Measurements from ENCODE around the gene MYBL2. TPM values are rescaled to one million over a fixed set of nuclear protein-coding genes. Genes with fewer than 3 reads are reported as not detected.

MYBL2 gene
- total RNA-seq, 2 experiments from 2014 or later, result 106 to 110 TPM

DNA sequence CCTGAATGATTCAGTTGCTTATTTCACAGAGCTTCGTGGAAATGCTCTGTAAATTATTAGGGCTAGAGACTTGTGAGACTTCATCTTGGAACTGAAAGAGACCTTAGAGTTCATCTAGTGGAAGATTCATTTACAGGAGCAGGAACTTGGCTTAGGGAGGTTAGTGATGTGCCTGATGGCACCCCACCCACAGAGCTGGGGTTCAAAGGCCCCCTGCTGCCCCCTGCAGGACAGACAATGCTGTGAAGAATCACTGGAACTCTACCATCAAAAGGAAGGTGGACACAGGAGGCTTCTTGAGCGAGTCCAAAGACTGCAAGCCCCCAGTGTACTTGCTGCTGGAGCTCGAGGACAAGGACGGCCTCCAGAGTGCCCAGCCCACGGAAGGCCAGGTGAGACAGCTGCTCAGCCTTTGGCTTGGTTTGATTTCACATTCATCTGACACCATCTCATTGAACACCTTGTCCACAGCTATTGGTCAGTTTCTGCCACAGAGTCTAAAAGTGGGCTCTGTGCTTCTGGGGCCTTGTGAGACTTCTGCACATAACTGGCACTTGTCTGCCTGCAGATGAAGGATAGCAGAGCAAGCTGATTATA is 25.1 kb downstream of the MYBL2 start:
- peak; percentile 71 for DNase-seq
- Mint-ChIP-seq H3K27me3 (no peaks in the 10 kb centered on the region), H3K36me3 (ENCODE audit: low read depth) (peaks cover 21% of the 10 kb centered on the region), H3K4me3 (no peak overlapping the region), H3K4me1 (peaks cover 3% of the 10 kb centered on the region), H3K9me3 (no peaks in the 10 kb centered on the region), H3K27ac (no peak overlapping the region)
- POLR2A ChIA-PET, result no interaction called here
- CTCF ChIA-PET, result interaction anchor here (0.5 to 1.7 kb wide), 10 partner anchors 13 to 391 kb away, joined by 3 to 5 read pairs (median 3); no protein-coding TSS in a partner anchor

DNA sequence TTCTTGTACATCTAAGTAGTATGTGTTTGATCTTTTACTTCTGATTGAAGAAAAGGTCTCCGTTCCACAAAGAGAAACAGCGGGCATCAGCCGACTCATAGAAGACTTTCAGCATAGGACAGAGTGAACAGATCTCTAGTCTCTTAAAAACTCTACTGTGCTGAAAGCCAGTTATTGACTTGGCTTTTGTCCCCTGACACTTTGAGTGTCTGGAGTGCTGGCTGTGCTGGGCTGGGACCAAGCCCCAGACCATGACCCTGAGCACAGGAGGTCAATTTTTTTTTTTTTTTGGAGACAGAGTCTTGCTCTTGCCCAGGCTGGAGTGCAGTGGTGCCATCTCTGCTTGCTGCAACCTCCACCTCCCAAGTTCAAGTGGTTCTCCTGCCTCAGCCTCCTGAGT is 27.8 kb downstream of the MYBL2 start:
- Mint-ChIP-seq H3K4me3 (no peak overlapping the region), H3K36me3 (ENCODE audit: low read depth) (peaks cover 17% of the 10 kb centered on the region), H3K9me3 (no peaks in the 10 kb centered on the region), H3K27ac (no peak overlapping the region), H3K4me1 (peaks cover 3% of the 10 kb centered on the region), H3K27me3 (no peaks in the 10 kb centered on the region)
- DNase-seq, result no peak
- ChIA-PET CTCF (no interaction called here), POLR2A (no interaction called here)

DNA sequence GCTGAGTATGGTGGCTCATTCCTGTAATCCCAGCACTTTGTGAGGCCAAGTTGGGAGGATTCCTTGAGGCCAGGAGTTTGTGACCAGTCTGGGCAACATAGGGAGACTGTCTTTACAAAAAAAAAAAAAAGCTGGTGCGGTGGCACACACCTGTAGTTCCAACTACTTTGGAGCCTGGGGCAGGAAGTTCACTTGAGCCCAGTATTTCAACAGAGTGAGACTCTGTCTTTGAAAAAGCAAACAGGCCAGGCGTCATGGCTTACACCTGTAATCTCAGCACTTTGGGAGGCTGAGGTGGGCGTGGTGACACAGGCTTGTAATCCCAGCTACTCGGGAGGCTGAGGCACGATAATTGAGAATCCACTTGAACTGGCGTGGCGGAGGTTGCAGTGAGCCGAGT is 28.7 kb downstream of the MYBL2 start:
- Mint-ChIP-seq H3K4me3 (no peak overlapping the region), H3K36me3 (ENCODE audit: low read depth) (peaks cover 23% of the 10 kb centered on the region), H3K27me3 (no peaks in the 10 kb centered on the region), H3K9me3 (no peaks in the 10 kb centered on the region), H3K4me1 (peaks cover 10% of the 10 kb centered on the region), H3K27ac (no peak overlapping the region)
- no peak for DNase-seq
- CTCF ChIA-PET, result no interaction called here
- POLR2A ChIA-PET, result no interaction called here

DNA sequence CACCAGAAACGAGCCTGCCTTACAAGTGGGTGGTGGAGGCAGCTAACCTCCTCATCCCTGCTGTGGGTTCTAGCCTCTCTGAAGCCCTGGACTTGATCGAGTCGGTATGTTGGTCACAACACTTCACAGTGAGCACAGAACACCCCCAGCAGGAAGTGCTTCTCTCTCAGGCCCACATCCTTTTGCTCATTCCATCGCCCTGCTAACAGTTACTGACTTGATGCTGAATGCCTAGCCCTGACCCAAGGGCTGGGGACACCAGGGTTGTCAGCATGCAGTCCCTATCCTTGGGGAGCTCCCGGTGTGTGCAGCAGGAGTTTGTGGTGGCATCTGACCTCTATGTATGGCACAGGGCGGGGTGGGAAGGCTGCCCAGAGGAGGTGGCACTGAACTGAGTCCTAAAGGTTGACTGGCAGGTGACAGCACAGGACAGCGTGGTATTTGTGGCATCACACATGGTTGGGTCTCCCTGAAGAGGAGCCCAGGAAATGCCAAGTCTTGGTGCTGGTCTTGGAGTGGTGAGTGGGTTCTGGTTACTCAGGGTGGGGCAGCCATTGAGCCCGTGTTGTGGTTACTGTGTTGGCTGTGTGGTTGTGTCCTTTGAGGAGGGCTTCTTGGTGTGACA is 33.1 kb downstream of the MYBL2 start:
- no peaks in the 10 kb centered on the region for H3K27me3 Mint-ChIP-seq
- no peaks in the 10 kb centered on the region for H3K9me3 Mint-ChIP-seq
- H3K27ac Mint-ChIP-seq, result peak overlapping the region; percentile 70
- DNase-seq, result no peak
- H3K36me3 Mint-ChIP-seq (ENCODE audit: low read depth), result peaks cover 34% of the 10 kb centered on the region
- peaks cover 7% of the 10 kb centered on the region for H3K4me1 Mint-ChIP-seq
- ChIA-PET POLR2A (no interaction called here), CTCF (interaction anchor here (0.7 kb wide), 1 partner anchor 18 kb away, joined by 3 read pairs; no protein-coding TSS in a partner anchor)
- no peak overlapping the region for H3K4me3 Mint-ChIP-seq

DNA sequence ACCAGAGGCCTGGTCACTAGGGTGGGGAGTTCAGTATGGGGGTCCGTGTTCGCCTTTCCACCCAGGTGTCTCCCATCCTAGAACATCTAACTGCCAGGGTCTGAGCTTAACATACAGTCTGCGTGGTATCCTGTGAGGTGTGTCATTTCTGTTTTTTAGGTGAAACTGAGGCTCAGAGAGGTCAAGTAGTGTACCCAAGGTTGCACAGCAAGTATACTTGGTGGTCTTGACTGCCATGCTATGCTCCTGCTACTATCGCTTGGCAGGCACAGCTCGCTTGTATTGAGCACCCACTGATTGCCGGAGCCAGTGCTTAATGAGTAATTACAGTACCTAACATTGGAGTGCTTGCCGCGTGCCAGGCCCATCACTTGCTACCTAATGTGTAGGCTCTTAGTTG is 33.7 kb downstream of the MYBL2 start:
- no peak overlapping the region for H3K4me3 Mint-ChIP-seq
- DNase-seq, result no peak
- no peaks in the 10 kb centered on the region for H3K27me3 Mint-ChIP-seq
- H3K36me3 Mint-ChIP-seq (ENCODE audit: low read depth), result peaks cover 35% of the 10 kb centered on the region
- CTCF ChIA-PET, result interaction anchor here (0.7 kb wide), 1 partner anchor 18 kb away, joined by 3 read pairs; no protein-coding TSS in a partner anchor
- peaks cover 7% of the 10 kb centered on the region for H3K4me1 Mint-ChIP-seq
- POLR2A ChIA-PET, result no interaction called here
- H3K9me3 Mint-ChIP-seq, result no peaks in the 10 kb centered on the region
- H3K27ac Mint-ChIP-seq, result peak overlapping the region; percentile 31

DNA sequence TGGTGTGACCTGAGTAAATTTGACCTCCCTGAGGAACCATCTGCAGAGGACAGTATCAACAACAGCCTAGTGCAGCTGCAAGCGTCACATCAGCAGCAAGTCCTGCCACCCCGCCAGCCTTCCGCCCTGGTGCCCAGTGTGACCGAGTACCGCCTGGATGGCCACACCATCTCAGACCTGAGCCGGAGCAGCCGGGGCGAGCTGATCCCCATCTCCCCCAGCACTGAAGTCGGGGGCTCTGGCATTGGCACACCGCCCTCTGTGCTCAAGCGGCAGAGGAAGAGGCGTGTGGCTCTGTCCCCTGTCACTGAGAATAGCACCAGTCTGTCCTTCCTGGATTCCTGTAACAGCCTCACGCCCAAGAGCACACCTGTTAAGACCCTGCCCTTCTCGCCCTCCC is 35.6 kb downstream of the MYBL2 start:
- no peak for DNase-seq
- H3K36me3 Mint-ChIP-seq (ENCODE audit: low read depth), result peaks cover 41% of the 10 kb centered on the region
- H3K4me3 Mint-ChIP-seq, result no peak overlapping the region
- CTCF ChIA-PET, result no interaction called here
- no peaks in the 10 kb centered on the region for H3K27me3 Mint-ChIP-seq
- no peak overlapping the region for H3K27ac Mint-ChIP-seq
- POLR2A ChIA-PET, result no interaction called here
- H3K4me1 Mint-ChIP-seq, result peaks cover 7% of the 10 kb centered on the region
- no peaks in the 10 kb centered on the region for H3K9me3 Mint-ChIP-seq

DNA sequence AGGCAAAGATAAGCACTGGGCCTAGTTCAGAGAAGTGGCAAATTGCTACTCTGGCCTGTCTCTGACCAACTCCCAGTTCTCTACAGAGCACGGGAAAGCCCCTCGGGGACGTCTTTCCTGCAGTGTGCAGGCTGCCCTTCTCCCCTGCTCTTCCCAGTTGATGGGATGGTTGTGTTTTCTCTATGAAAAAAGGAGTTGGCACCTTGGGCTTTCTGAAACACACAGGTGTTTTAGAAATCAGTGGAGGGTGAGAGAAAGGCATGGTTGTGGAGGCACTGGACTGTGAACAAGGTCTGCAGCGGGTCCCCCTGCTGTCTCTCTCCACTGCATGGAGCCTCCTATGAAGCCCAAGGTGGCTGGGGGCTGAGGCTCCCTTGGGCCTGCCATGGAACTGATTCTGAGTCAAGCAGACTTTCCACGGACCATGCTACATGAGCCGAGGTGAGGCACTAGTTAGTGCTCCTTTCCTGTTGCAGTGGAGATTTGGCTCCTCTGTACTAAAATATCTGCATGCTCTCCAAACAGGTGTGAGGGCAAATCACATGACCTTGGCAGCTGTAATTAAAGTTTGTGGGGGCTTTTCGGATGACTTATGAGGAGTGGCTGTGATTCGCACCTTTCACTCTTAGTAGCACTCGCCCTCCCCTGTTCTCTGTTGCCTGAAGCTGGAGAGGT is 43.6 kb downstream of the MYBL2 start:
- POLR2A ChIA-PET, result no interaction called here

DNA sequence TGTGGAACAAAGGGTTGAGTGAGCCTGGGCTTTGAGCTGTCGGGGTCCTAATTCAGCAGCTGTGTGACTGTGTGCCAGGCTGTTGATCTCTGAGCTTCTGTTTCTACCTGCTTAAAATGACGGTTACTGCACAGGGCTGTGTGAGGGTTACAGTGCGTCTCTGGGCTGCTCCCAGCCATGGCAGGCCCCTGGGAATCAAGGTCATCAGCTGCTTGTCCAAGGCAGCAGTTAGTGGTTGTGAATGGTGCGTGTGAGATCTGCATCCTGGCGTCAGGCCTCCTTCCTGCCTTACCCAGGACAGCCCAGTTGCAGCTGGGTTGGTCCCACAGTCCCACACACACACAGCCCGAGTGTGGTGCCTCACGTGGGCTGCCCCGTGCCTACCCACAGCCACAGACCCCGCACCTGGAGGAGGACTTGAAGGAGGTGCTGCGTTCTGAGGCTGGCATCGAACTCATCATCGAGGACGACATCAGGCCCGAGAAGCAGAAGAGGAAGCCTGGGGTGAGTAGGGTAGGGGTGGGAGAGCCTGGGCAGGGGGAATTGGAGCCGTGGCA is 44.3 kb downstream of the MYBL2 start:
- ChIA-PET CTCF (interaction anchor here (0.6 kb wide), 1 partner anchor 105 kb away, joined by 3 read pairs; no protein-coding TSS in a partner anchor), POLR2A (no interaction called here)
- no peak for DNase-seq
- H3K9me3 Mint-ChIP-seq, result no peaks in the 10 kb centered on the region
- peaks cover 15% of the 10 kb centered on the region for H3K36me3 Mint-ChIP-seq (ENCODE audit: low read depth)
- H3K27me3 Mint-ChIP-seq, result no peaks in the 10 kb centered on the region
- H3K27ac Mint-ChIP-seq, result no peak overlapping the region
- no peak overlapping the region for H3K4me3 Mint-ChIP-seq
- no peaks in the 10 kb centered on the region for H3K4me1 Mint-ChIP-seq

More for the DNA sequence above, 43.6 kb downstream of the MYBL2 start:
- Mint-ChIP-seq H3K27ac (no peak overlapping the region), H3K4me1 (no peaks in the 10 kb centered on the region), H3K9me3 (no peaks in the 10 kb centered on the region), H3K36me3 (ENCODE audit: low read depth) (peaks cover 18% of the 10 kb centered on the region), H3K27me3 (no peaks in the 10 kb centered on the region), H3K4me3 (no peak overlapping the region)
- CTCF ChIA-PET, result no interaction called here
- no peak for DNase-seq

DNA sequence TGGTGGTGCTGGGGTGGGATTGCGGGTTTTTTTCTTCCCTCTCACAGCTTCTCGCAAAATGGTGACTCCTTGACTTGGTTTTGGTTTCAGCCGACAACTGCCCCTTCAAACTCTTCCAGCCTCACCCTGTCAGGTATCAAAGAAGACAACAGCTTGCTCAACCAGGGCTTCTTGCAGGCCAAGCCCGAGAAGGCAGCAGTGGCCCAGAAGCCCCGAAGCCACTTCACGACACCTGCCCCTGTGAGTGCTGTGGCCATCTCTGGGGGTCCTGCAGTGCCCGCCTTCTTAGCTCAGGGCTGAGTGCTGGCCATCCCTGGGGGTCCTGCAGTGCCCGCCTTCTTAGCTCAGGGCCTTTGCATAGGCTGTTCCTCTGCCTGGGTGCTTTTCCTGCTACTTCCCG is 48.1 kb downstream of the MYBL2 start:
- peaks cover 22% of the 10 kb centered on the region for H3K36me3 Mint-ChIP-seq (ENCODE audit: low read depth)
- no peak overlapping the region for H3K27ac Mint-ChIP-seq
- DNase-seq, result no peak
- H3K4me3 Mint-ChIP-seq, result no peak overlapping the region
- no peaks in the 10 kb centered on the region for H3K27me3 Mint-ChIP-seq
- H3K9me3 Mint-ChIP-seq, result no peaks in the 10 kb centered on the region
- ChIA-PET CTCF (no interaction called here), POLR2A (no interaction called here)
- peaks cover 7% of the 10 kb centered on the region for H3K4me1 Mint-ChIP-seq

DNA sequence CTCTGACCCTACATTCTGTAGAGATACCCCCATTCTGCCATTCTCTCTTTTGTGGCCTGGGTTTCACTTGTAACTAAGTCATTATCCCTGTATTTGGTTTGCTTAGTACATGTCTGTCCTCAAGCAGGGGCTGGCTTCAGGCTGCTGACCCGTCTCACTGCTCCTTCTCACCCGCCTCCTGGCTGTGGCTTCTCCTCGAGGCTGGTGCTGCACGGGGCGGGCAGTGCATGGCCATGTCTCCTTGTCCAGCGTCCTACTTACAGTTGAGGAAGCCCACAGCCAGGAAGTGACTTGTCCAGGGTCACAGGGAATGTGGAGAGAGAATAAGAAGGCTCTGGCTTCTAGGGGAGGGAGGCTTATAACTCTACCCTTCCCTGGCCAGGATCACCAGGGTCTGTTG is 48.6 kb downstream of the MYBL2 start:
- DNase-seq, result no peak
- POLR2A ChIA-PET, result interaction anchor here (0.6 kb wide), 1 partner anchor 116 kb away, joined by 3 read pairs; no protein-coding TSS in a partner anchor
- no peak overlapping the region for H3K4me3 Mint-ChIP-seq
- no peaks in the 10 kb centered on the region for H3K27me3 Mint-ChIP-seq
- CTCF ChIA-PET, result no interaction called here
- H3K27ac Mint-ChIP-seq, result peak overlapping the region; percentile 16
- H3K4me1 Mint-ChIP-seq, result peaks cover 7% of the 10 kb centered on the region
- H3K36me3 Mint-ChIP-seq (ENCODE audit: low read depth), result peaks cover 22% of the 10 kb centered on the region
- no peaks in the 10 kb centered on the region for H3K9me3 Mint-ChIP-seq

DNA sequence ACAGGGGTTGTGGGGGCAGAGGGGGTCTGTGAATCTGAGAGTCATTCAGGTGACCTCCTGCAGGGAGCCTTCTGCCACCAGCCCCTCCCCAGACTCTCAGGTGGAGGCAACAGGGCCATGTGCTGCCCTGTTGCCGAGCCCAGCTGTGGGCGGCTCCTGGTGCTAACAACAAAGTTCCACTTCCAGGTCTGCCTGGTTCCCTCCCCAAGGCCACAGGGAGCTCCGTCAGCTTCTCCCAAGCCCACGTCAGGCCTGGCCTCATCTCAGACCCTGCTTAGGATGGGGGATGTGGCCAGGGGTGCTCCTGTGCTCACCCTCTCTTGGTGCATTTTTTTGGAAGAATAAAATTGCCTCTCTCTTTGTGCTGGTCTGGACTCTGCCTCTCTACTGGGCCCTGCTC is 49.2 kb downstream of the MYBL2 start:
- Mint-ChIP-seq H3K36me3 (ENCODE audit: low read depth) (peaks cover 20% of the 10 kb centered on the region), H3K27me3 (no peaks in the 10 kb centered on the region), H3K4me1 (peaks cover 12% of the 10 kb centered on the region), H3K9me3 (no peaks in the 10 kb centered on the region), H3K4me3 (no peak overlapping the region), H3K27ac (no peak overlapping the region)
- DNase-seq, result no peak
- ChIA-PET CTCF (no interaction called here), POLR2A (interaction anchor here (0.6 kb wide), 1 partner anchor 116 kb away, joined by 3 read pairs; no protein-coding TSS in a partner anchor)

DNA sequence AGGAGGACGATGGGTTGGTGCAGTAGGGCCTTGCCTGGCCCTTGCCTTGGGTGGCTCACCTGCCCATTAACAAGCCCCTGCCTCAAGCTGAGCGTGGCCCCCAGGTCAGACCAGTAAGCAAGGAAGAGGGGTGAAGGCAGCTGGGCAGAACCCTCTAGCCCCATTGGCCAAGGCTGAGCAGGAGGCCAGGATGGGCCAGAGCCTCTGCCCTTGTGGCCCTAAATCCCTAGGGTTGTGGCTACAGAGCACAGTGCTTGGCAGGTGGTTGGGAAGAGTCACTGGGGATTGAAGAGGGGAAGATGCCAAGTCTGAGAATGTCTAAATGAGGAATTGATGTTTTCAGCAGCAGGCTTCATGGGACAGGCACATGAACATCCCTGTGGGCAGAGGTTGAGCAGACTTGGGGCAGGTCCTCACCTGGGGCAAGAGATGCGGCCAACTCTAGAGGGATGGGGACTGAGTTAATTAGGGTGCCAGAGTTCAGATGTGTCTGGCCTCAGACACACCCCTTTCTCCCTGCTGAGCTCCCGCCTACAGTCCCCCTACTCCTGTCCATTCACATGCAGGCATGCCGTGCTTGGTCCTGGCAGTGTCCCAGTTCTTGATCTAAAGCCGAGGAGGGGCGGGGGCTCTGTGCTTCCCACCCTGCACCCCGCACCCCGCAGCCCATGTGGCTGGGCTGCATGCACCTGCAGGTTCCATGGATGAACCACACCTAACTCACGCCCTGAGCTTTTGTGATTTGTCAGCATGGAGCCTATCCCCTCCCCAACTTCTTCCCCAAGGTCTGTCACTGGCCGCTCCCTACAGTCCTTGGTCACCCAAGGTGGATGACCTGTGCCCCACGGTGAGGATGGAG is 50.1 kb downstream of the MYBL2 start:
- ChIA-PET POLR2A (no interaction called here), CTCF (interaction anchor here (1.4 kb wide), 1 partner anchor 11 kb away, joined by 3 read pairs; no protein-coding TSS in a partner anchor)
- Mint-ChIP-seq H3K4me1 (peaks cover 15% of the 10 kb centered on the region), H3K27ac (peak overlapping the region; percentile 6), H3K4me3 (no peak overlapping the region), H3K9me3 (no peaks in the 10 kb centered on the region), H3K36me3 (ENCODE audit: low read depth) (peaks cover 14% of the 10 kb centered on the region), H3K27me3 (no peaks in the 10 kb centered on the region)
- no peak for DNase-seq

Measured in activated CD4-positive, alpha-beta T cell treated with anti-CD3 and anti-CD28 coated beads, Interleukin-2, amount 10 ng/mL, durations not matched to agents 7 days and 5 days (primary cell).